K562 (cell line): Measurements from ENCODE around the gene ADM5. TPM values are rescaled to one million over a fixed set of nuclear protein-coding genes. Genes with fewer than 3 reads are reported as not detected.
A peak's percentile ranks its signal among the peaks of the same experiment; 100 is the strongest.

ENCODE experiments used
- ATF1 ChIP-seq, 2 experiments: fragments of 450-650 bp in 1 of 2; IDR thresholded peaks; 2 replicates each; pipeline ENCODE4 v1.6.1; 2016; ENCODE audit warnings: missing compliant biosample characterization in 1 of 2, missing genetic modification characterization in 1 of 2
- BCLAF1 ChIP-seq, 2 experiments: fragments of 450-650 bp in 1 of 2; IDR thresholded peaks; 2 replicates each; pipeline ENCODE4 v1.6.1; 2011 to 2017; ENCODE audit warnings: low read depth in 2 of 2, antibody characterized with exemption in 1 of 2, borderline replicate concordance in 1 of 2, low read length in 1 of 2, mild to moderate bottlenecking in 1 of 2, mixed read lengths in 1 of 2; ENCODE audit not compliant: control insufficient read depth in 1 of 2
- DPF2 ChIP-seq: fragments of 450-650 bp; IDR thresholded peaks from 2 replicates; pipeline ENCODE4 v1.6.1; 2016
- FOXM1 ChIP-seq, 2 experiments: fragments of 450-650 bp in 1 of 2; sonication (generic) in 1 of 2; formaldehyde crosslinking in 1 of 2; IDR thresholded peaks; 2 replicates each; pipeline versions ENCODE4 v1.6.1 to v1.9.0; 2017 to 2022; ENCODE audit warnings: low read depth in 2 of 2, mild to moderate bottlenecking in 2 of 2, missing genetic modification reagents in 1 of 2, moderate library complexity in 1 of 2
- GABPB1 ChIP-seq: sonication (generic); formaldehyde crosslinking; IDR thresholded peaks from 2 replicates; pipeline ENCODE4 v1.8.0; 2022; ENCODE audit warnings: mild to moderate bottlenecking, missing genetic modification reagents
- HLTF ChIP-seq: fragments of 450-650 bp; IDR thresholded peaks from 2 replicates; pipeline ENCODE4 v1.6.1; 2016
- HNRNPUL1 ChIP-seq: fragments of 200-400 bp; formaldehyde crosslinking; IDR thresholded peaks from 2 replicates; pipeline ENCODE4 v1.6.1; 2017; ENCODE audit warnings: low read length
- NUFIP1 ChIP-seq: fragments of 450-650 bp; IDR thresholded peaks from 2 replicates; pipeline ENCODE4 v1.6.1; 2018; ENCODE audit not compliant: partially characterized antibody
- RAD21 ChIP-seq, 2 experiments: fragments of 250-450 bp in 1 of 2; fragments of 450-650 bp in 1 of 2; sonication (Bioruptor Pico) in 1 of 2; formaldehyde crosslinking in 1 of 2; IDR thresholded peaks in 1 of 2; conservative IDR thresholded peaks in 1 of 2; 2 replicates each; pipeline versions ENCODE4 v1.4.0 to v1.8.0; 2020 to 2022; ENCODE audit warnings: mild to moderate bottlenecking in 2 of 2, moderate library complexity in 1 of 2
- REST ChIP-seq, 2 experiments: fragments of 450-650 bp; formaldehyde crosslinking in 1 of 2; IDR thresholded peaks; 2 replicates each; pipeline versions ENCODE4 v1.4.0 to v1.6.1; 2014 to 2020; ENCODE audit warnings: mild to moderate bottlenecking in 2 of 2, borderline replicate concordance in 1 of 2, low read depth in 1 of 2
- SMARCA4 ChIP-seq: fragments of 450-650 bp; IDR thresholded peaks from 2 replicates; pipeline ENCODE4 v1.6.1; 2016
- ZBTB9 ChIP-seq: fragments of 450-650 bp; formaldehyde crosslinking; IDR thresholded peaks from 2 replicates; pipeline ENCODE4 v1.4.0; 2020; ENCODE audit warnings: mild to moderate bottlenecking, moderate library complexity
- ZSCAN32 ChIP-seq: fragments of 450-650 bp; formaldehyde crosslinking; IDR thresholded peaks from 2 replicates; pipeline ENCODE4 v1.4.0; 2020; ENCODE audit warnings: mild to moderate bottlenecking, moderate library complexity
- polyA plus RNA-seq, 8 experiments: library from polyadenylated mRNA; depleted of rRNA in 4 of 8; stranded (reverse) in 5 of 8; unstranded in 3 of 8; fragments of >200 nt; fragmentation: Nextera tagmentation in 2 of 8; fragmentation: Illumina TruSeq in 1 of 8; extraction: Ambion mirVana in 2 of 8; extraction: Trizol in 1 of 8; gene quantifications; 2 replicates each; pipeline versions ENCODE4 v1.2.1 to v1.2.3, GENCODE V29; 2011 to 2014; ENCODE audit warnings: inconsistent platforms in 1 of 8, missing spikeins in 1 of 8
- total RNA-seq, 7 experiments: library from RNA; depleted of rRNA in 6 of 7; stranded (reverse); fragments of >200 nt in 6 of 7; fragmentation: Illumina TruSeq in 2 of 7; extraction: Trizol in 2 of 7; gene quantifications; 2 replicates each; pipeline versions ENCODE4 v1.2.1 to v1.2.3, GENCODE V29; 2011 to 2021; ENCODE audit warnings: low replicate concordance in 1 of 7

The ADM5 gene
- total and polyA plus RNA-seq, 9 of the 15 experiments (the other 6 are each of a cell fraction or from before 2014, with no cell fraction given), result 0.13 to 8.4 (median 2.0) TPM; not detected in 1

- TF ChIP-seq SMARCA4 (peak; percentile 56; the same call in 1 of the 2 replicates), HLTF (peak; percentile 78; the same call in 1 of the 2 replicates), BCLAF1 (IDR thresholded peaks at IDR 0.05; ENCODE audit: borderline replicate concordance in 1 of 2, control insufficient read depth in 1 of 2, low read depth in 2 of 2, low read length in 1 of 2) (no peak), HNRNPUL1 (no peak), ZBTB9 (CRISPR knock-in tag) (0 out of 2 replicates have a peak, but pooled peaks have one; percentile 23), GABPB1 (CRISPR knock-in tag) (0 out of 2 replicates have a peak, but pooled peaks have one; percentile 56), NUFIP1 (no peak), REST (IDR thresholded peaks at IDR 0.05; ENCODE audit: borderline replicate concordance) (peak; percentile 93), REST (CRISPR knock-in tag; IDR thresholded peaks at IDR 0.05; ENCODE audit: low read depth) (no peak), ATF1 (CRISPR knock-in tag; IDR thresholded peaks at IDR 0.05) (no peak), ATF1 (tag; IDR thresholded peaks at IDR 0.05) (peak; percentile 16; the same call in 1 of the 2 replicates), RAD21 (CRISPR knock-in tag; conservative IDR thresholded peaks at IDR 0.05 in 1 of 2, IDR thresholded peaks at IDR 0.05 in 1 of 2) (peak; percentile 51 to 69), FOXM1 (IDR thresholded peaks at IDR 0.05; ENCODE audit: low read depth) (no peak), FOXM1 (CRISPR knock-in tag; IDR thresholded peaks at IDR 0.05; ENCODE audit: low read depth) (0 out of 2 replicates have a peak, but pooled peaks have one; percentile 27), DPF2 (no peak; the same call in 1 of the 2 replicates), ZSCAN32 (CRISPR knock-in tag) (no peak)
These were observed 17.1 kb upstream of the ADM5 start (continued) for GRCh38 chr19:49672131-49672919.
